OCI-M2 (cell line): ENCODE data around the gene FMO5.
"Not testable (repeated sequence)": the region's sequence is repeated elsewhere in the genome, so short reads cannot be mapped to it uniquely, and the experiment has no call there.

Experiments used
- DNase-seq: peaks from one replicate; lab custom pipeline; 2025; ENCODE audit not compliant: unreplicated experiment; lab: John Stamatoyannopoulos, UW

FMO5 gene

DNA sequence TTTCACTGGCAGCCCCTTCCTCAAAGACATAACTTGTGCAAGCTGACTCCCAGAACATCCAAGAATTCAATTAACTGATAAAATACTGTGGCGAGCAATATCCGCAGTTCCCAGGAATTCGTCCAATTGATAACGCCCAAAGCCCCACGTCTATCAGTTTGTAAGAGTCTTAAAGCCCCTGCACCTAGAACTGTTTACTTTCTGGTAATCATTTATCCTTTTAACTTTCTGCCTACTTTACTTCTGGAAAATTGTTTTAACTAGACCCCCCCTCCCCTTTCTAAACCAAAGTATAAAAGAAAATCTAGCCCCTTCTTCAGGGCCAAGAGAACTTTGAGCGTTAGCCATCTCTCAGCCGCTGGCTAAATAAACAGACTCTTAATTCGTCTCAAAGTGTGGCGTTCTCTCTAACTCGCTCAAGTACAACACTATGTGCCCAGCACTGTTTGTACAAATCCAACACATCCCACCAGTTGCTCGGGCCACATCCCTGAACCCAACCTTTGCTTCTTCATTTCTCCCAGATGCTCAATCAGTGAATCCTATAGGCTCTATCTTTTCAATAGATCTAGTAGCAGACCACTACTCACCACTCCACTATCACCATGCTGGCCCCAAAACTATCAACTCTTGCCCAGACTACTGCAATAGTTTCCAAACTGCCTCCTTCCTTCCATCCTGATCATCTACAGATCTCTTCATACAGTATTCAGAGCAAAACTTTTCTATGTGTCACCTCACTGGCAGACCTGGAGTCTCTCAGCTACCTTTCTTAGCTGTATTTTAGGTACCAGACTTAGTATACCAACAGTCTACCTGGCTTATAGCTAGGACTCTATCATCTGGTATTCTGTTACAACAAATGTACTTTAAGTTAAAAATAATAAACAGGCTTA is 14.0 kb upstream of the FMO5 start:
- no peak for DNase-seq

DNA sequence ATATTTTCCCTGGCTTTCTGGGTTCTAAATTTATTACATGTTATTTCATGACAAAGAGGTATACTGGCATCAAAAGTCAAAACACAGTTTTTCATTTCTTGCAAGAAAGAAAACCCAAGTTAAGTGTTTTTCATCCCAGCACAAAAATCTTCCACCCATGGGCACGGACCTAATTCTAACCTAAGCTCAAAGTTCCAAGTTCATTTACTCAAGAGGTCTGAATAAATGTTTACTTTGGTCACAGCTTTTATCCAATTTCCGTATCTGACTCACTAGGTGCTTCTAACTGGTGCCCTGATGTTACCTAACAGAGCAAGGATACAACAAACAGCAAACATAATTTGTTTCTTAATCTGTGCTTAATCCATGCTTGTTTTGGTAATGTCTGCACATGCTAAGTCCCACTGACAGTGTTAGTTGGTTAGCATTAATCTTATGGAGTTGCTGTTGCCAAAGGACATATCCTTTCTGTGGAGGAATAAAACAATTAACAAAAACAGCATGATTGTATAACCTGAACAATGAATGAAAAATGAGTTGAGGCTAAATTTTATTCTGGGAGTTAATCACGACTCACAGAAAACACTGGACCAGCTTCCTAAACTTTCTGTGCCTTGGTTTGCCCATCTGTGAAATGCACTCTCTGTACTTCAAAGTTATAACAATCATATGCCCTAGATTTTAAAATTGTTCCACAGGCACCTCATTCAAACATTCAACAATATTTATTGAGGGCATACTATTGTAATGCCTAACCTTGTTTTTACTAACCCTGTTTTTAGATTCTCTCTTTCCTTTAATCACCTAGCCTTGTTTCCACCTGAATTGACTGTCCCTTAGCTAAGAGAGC is 13.1 kb upstream of the FMO5 start:
- no peak for DNase-seq

DNA sequence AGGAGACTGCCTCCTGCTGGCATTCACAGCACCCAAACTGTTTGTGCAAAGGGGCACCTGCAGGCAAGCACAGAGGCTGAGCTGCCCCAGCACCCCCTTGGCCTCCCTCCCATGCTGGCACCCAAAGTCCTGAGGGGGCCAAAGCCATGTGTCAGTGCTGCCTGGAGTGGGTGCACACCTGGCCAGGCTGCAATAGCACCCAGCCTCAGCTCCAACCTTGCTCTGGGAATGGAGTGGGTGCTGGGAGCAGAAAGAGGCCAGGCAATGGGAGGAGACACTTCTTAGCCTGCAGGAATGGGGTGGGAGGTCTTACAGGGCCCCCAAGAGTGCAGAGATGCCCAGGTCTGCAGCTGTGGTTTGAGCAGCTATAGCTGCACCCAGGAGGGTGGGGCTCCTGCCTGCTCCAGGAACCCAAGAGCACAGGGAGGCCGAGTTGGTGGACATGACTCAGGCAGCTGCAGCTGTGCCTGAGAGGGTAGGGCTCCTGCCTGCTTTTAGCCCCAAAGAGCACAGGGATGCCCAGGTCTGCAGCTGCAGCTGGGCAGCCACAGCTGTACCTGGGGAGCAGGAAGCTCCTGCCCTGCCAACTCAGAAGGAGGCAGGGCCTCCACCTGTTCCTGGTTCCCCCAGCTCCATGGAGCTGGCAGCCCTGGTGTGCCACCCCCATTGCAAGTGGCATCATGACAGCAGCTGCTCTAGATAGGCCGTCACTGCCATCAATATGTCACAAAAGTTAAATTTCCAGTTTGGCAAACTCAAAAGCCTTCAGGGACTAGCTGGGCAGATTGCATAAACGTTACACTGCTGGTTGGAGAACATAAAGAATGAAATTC is 12.0 kb upstream of the FMO5 start:
- DNase-seq, result no peak

DNA sequence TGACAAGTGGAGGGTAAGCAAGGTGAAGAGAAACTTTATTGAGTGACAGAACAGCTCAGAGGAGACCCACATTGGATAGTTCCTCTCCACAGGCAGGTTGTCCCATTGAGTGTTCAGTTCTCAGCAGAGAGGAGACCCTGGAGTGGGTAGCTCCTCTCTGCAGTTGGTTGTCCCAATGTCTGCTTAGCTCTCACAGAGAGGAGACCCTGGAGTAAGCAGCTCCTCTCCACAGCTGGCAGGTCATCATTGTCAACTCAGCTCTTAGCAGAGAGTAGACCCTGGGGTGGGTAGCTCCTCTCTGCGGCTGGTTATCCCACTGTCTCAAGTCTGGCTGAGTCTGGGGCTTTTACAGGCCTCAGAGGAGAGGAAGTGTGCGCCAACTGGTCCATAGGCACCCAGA is 11.3 kb upstream of the FMO5 start:
- DNase-seq, result no peak

DNA sequence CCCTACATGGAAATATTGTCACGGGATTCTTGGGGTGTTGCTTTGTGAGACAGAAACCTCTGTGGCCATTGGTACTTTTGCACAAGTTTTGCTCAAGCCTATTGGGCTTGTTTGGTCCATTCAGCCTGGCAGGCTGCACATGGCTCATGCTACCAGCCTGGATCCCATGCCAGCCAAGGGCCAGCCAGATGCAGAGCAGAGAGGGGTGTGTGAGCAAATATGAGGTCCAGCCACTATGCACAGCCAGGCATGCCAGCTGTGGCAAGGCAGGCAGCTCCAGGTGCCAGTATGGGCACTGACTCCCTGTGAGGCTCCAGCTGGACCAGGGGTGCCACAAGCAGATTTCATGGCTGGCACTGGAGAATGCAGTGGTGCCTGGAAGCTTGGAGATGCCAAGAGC is 10.7 kb upstream of the FMO5 start:
- DNase-seq, result no peak

DNA sequence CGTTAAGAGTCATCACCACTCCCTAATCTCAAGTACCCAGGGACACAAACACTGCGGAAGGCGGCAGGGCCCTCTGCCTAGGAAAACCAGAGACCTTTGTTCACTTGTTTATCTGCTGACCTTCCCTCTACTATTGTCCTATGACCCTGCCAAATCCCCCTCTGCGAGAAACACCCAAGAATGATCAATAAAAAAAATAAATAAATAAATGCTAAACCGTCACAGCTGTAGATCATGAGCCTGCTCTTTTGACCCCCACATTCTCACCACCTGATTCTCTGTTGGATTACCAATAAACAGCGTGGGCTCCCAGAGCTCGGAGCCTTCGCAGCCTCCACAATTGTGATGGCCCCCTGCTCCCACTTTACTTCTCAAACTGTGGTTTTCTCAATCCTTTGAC is 8.8 kb upstream of the FMO5 start:
- DNase-seq, result not testable (repeated sequence)

DNA sequence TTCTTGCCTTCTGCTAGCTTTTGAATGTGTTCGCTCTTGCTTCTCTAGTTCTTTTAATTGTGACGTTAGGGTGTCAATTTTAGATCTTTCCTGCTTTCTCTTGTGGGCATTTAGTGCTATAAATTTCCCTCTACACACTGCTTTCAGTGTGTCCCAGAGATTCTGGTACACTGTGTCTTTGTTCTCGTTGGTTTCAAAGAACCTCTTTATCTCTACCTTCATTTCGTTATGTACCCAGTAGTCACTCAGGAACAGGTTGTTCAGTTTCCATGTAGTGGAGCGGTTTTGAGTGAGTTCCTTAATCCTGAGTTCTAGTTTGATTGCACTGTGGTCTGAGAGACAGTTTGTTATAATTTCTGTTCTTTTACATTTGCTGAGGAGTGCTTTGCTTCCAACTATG is 5.9 kb upstream of the FMO5 start:
- DNase-seq, result not testable (repeated sequence)

DNA sequence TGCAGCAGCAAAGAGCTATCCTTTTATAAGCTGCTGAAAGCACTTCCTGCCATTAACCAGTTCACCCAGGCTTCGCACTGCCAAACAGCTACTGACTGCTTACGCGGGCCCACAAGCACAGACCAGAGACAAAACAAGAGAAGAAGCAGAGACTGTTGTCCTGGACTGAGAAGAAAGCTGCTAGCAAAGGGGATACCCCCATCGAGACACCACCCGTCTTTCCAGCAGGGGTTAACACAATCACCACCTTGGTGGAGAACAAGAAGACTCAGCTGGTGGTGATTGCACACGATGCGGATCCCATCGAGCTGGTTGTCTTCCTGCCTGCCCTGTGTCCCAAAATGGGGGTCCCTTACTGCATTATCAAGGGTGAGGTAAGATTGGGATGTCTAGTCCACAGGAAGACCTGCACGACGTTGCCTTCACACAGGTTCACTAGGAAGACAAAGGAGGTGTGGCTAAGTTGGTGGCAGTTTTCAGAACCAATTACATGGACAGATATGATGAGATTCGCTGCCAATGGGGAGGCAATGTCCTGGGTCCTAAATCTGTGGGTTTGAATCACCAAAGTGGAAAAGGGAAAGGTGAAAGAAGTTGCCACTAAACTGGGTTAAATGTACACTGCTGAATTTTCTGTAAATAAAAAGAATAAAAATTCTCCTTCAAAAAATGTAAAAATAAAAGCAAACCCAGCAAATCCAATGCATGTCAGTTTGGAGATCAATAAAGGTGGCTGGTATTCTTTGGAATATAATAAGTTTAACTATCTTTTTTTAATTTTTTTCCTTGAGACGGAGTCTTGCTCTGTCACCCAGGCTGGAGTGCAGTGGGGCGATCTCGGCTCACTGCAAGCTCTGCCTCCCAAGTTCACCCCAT is 1.2 kb downstream of the FMO5 start:
- DNase-seq, result no peak

DNA sequence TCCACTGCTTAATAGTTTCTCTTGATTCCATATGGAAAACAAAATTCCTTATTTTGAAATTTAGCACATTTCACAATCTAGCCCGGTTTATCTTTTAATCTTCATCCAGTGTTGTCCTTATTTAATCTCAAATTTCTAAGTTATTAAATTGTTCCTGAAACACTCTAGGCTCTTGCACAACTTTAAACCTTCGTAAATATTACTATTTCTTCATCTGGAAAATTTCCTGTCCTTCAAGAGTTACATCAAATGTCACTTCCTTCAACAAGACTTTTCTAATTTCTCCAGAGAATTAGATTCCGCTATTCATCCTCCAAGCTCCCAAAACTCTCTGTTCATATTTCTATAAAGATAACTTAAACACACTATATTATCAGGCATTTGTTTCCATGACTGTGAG is 6.5 kb downstream of the FMO5 start:
- no peak for DNase-seq

DNA sequence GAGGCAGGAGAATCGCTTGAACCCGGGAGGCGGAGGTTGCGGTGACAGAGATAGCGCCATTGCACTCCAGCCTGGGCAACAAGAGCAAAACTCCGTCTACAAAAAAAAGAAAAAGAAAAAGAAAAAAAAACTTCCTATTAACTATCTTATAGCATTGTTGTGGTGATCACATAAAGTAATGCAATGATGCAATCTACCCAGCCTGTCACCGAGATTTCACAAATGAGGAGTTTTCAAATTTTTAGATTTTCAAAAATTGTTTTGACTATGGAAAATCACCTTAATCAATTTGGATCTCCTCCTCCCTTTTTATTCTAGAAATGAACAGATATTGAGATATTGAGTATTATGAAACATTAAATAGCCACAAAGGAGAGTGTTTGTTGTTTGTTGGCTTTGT is 8.0 kb downstream of the FMO5 start:
- DNase-seq, result no peak

DNA sequence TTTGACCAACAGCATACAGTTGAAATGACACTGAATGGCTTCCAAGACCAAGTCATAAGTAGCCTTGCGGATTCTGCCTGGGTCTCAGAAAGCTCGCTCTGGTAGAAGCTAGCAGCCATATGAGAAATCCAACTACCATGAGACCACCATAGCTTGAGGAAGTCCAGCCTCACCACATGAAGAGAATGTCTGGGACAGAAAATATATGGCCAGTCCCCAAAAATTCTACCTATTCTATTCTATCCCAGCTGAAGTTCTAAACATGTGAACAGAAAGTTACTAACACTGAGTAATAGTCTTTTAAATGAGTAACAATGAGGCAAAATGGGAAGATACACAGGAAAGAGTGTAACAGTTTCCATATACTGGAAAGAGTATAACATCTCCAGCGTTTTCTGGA is 9.0 kb downstream of the FMO5 start:
- DNase-seq, result no peak

DNA sequence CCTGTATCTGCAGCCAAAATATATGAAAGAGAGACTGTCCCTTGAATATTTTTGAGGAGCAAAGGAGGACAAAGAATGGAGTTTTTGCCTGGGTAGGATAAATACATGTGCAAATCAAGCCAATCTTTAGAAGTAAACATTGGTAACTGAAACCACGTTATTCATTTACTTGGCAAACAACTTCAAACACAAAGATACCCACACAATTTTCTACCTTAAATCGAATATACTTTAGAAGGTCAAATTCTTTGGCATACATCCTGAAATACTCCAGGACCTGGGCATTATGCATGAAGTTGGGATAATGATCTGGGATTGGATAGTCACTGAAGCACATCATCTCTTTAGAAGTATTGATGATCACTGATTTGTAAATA is 9.6 kb downstream of the FMO5 start:
- no peak for DNase-seq

DNA sequence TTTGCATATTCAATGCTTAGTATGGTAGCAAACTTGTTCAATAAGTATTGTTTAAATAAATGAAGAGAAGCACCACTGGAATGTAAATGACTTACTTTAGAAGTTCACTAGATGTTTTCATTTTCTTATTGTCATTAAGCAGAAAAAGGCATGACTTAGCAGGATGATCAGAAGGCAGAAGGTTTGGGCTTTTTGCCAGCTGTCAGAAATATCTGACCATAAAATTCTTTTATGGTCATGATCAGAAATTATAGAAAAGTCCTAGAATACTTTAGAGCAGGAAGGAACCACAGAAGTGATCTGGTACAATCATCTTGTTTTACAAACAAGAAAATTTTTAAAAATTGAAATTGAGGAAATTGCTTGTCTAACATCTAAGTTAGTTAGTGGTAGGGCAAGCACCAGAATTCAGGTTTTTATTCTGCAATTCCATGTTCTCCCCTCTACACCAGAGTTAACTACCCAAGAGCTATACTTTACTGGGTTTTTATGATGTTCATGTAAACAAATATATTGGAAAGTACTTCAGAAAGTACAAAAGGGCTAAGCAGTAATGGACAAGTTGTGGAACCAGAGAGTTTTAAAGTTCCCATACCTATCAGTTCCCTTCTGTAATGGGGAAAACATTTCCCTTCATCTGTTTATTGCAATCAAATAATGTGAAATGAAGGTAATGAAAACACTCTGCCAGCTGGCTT is 10.1 kb downstream of the FMO5 start:
- no peak for DNase-seq

DNA sequence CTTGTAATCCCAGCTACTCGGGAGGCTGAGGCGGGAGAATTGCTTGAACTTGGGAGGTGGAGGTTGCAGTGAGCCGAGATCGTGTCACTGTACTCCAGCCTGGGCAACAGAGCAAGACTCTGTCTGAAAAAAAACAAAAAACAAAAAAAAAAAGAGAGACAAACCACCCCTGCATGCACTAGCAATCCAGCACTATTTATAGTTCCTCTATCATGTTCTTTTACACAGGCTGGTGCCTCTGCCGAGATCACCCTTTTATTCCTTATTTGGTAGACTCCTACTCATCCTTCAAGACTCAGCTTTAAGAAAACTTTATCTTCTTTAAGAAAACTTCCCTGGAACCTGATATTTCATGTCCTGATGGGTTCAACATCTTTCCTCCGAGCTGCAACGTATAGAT is 10.8 kb downstream of the FMO5 start:
- no peak for DNase-seq

DNA sequence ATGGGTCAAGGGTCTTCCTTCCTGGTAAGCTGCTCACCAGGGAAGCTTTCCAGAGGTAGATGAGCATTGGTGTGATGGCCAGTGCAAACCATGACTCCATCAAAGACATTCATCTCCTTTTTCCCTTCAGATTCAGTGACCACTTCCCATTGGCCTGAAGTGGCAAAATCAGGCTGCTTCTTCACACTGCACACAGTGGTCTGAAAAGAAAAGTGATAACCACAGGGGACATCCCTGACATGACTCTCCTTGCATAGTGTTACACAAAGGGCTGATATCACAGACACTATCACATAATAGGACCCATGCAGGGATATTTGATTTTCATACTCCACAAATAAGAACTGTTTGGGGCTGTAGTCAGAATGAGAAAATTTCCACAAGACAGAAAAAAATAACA is 11.9 kb downstream of the FMO5 start:
- DNase-seq, result no peak

DNA sequence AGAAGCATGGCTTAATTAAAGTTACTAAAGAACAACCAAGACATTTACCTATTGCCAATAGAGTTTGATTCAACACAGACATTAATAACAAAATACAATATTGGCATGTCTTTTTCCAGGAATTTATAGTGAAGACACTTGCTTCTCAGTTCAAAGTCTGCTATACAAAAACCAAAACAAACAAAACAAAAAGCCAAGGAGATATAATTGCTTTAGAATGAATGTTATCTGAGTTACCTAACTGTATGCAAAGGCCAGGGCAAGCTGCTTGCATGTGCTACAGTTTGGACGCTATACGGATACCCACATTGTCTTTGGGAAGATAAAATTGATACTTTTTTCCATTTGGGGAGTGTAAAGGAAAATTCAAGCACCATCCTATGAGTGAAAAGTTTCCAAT is 13.6 kb downstream of the FMO5 start:
- no peak for DNase-seq

DNA sequence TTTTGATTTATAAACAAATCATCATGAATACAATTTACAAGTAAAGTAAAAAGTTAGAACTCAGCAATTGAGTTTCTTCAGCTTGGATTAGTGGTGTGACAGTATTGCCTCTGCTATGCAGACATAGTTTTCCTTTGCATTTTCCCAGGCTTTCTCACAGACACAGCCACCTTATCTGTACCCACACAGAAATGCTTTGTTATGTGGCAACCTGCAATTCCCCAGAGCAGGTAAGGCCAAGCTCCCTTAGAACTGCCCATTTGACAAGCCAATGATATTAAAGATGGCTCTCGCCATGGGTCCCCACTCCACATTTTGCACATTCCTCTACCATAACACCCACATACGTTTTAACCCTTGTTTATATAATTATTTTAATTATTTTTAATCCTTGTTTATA is 14.2 kb downstream of the FMO5 start:
- DNase-seq, result no peak

DNA sequence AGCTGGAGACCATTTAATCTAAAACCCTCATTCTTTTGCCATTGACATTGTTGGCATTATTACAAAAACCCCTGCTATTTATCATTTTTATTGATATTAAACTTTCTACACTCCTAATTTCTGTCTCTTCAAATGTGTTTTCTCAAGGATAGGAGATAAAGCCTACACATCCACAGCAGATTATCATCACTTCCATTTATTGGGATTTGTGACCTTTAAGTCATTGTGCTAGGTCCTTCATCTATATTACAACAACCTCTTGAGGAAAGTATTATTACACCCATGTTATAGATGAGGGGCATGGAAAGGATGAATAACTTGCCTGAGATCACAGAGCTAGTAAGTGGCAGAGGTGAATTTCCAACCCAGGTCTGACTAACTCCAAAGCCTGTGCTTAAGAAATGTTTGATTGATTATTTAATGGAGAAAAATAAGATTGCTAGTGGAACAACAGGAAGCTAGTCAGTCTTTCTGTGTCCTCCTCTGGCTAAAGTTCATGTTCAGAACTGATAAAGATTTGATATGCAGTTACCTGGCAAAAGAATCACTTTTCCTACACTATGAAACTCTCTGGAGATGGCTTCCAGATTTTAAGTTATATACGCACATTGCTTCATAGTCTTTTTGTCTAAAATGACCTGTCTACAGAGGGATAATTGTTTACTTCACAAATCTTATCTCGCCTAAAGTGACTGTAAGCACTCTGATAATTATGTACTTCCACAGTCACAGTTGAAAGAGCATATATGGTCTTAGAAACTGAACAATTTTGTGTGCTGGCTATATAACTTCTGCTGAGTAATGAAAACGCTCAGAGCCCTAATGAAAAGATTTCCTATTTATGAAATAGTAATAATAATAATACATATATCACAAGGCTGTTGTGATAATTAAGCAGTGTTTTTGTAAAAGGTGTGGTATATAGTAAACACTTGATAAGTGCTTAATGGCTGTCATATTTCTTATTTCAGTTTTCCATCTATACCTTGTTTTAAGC is 15.0 kb downstream of the FMO5 start:
- DNase-seq, result no peak

DNA sequence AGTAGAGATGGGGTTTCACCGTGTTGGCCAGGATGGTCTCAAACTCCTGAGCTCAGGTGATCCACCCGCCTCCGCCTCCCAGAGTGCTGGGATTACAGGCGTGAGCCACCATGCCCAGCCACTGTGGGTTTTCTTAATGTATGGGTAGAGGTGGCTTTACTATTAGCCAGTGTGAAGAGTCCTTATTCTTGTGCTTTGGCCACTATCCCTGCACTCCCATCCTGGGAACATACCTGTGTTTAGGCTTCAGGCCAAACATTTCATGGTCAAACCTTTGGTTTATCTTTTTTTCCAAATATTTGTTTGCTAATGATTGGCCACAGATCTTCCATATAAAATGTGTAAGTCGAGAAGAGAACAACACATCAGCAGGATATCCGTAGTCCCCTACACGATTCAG is 16.5 kb downstream of the FMO5 start:
- no peak for DNase-seq
